Muscle of arm (tissue), 12 donors: ENCODE data around the gene SSTR1. TPM values are rescaled to one million over a fixed set of nuclear protein-coding genes. Genes with fewer than 3 reads are reported as not detected.

Source experiments
- DNase-seq: peaks from one replicate; pipeline ENCODE4 v3.0.0-alpha.2; 2013
- polyA plus RNA-seq, 12 donors: library from polyadenylated mRNA; unstranded; fragments of 120-200 nt; gene quantifications; one replicate each; pipeline ENCODE4 v1.2.1, GENCODE V29; 2013; ENCODE audit not compliant: insufficient read length in 12 of 12

The SSTR1 gene
- polyA plus RNA-seq, 12 donors: 0.04 to 4.7 (median 0.20) TPM; not detected in 1

- DNase-seq: no peak
These were observed 25.5 kb downstream of the SSTR1 start for GRCh38 chr14:38233218-38233617.

GRCh38 chr14:38238332-38238731, 30.6 kb downstream of the SSTR1 start:
- no peak for DNase-seq

- DNase-seq: no peak
These were observed 31.2 kb downstream of the SSTR1 start for GRCh38 chr14:38238878-38239277.

GRCh38 chr14:38243696-38244240, 36.1 kb downstream of the SSTR1 start:
- no peak for DNase-seq

GRCh38 chr14:38248321-38249028, 40.8 kb downstream of the SSTR1 start:
- DNase-seq: no peak

- no peak for DNase-seq
These were observed 42.6 kb downstream of the SSTR1 start for GRCh38 chr14:38250331-38250730.

- no peak for DNase-seq
These were observed 44.5 kb downstream of the SSTR1 start for GRCh38 chr14:38252066-38252710.

- no peak for DNase-seq
These were observed 46.0 kb downstream of the SSTR1 start for GRCh38 chr14:38253676-38254075.

GRCh38 chr14:38254571-38255407, 47.1 kb downstream of the SSTR1 start:
- DNase-seq: peak; percentile 9

GRCh38 chr14:38255408-38255672, 47.6 kb downstream of the SSTR1 start:
- peak; percentile 45 for DNase-seq

- DNase-seq: peak; percentile 83
These were observed 48.2 kb downstream of the SSTR1 start, which contains the start of gene CLEC14A for GRCh38 chr14:38255673-38256532. Gene CLEC14A (minus strand): TSS chr14:38256093. CDS start chr14:38256022, 71 bp downstream.

GRCh38 chr14:38256533-38256840, 48.8 kb downstream of the SSTR1 start:
- no peak for DNase-seq

- DNase-seq: no peak
These were observed 49.8 kb downstream of the SSTR1 start for GRCh38 chr14:38257507-38257906.

GRCh38 chr14:38261620-38262019, 53.9 kb downstream of the SSTR1 start:
- no peak for DNase-seq

Other genes starting within 250 kb of the SSTR1 start
- 10 to 100 TPM in 11 of 12 donors, not detected in 1; 14.0 to 29.7 (median 23.5) TPM for gene CLEC14A, start 48.2 kb downstream of the SSTR1 start, polyA plus RNA-seq